T47D (cell line): ENCODE data around the gene GTF2I.
"Not testable (repeated sequence)": the region's sequence is repeated elsewhere in the genome, so short reads cannot be mapped to it uniquely, and the experiment has no call there.

Experiments used
- DNase-seq, 2 experiments: peaks; one replicate each; pipeline versions ENCODE4 v3.0.0 to v3.0.0-alpha.2; 2011 to 2012; ENCODE audit warnings: low read depth in 1 of 2, low spot score in 1 of 2
- JUND ChIP-seq: IDR thresholded peaks from 2 replicates; pipeline ENCODE4 v1.6.1; 2012; ENCODE audit warnings: low read depth
- in situ Hi-C: cut with HindIII; loops from 2 replicates; pipeline ENCODE4 v1.10.0; 2016; ENCODE audit warnings: low sequenced_read_pairs, low pct_unique_long_range_greater_than_20kb

GTF2I gene

GRCh38 chr7:74708569-74709275 lies 51.2 kb downstream of the GTF2I start:
- no peak for TF ChIP-seq JUND
- in situ Hi-C loops, result no loop called here
- DNase-seq, result no peak

- no peak for TF ChIP-seq JUND
- DNase-seq, result peak in 1 of 2 experiments; percentile 42
- in situ Hi-C loops, result no loop called here
These were observed 52.6 kb downstream of the GTF2I start for GRCh38 chr7:74709880-74710671.

GRCh38 chr7:74713567-74713966 lies 56.0 kb downstream of the GTF2I start:
- TF ChIP-seq JUND, result no peak
- in situ Hi-C loops, result no loop called here
- no peak for DNase-seq

- TF ChIP-seq JUND, result no peak
- in situ Hi-C loops, result no loop called here
- DNase-seq, result no peak
These were observed 60.4 kb downstream of the GTF2I start for GRCh38 chr7:74717889-74718288.

GRCh38 chr7:74718336-74718735 lies 60.8 kb downstream of the GTF2I start:
- in situ Hi-C loops, result no loop called here
- DNase-seq, result no peak
- no peak for TF ChIP-seq JUND

- in situ Hi-C loops, result no loop called here
- DNase-seq, result no peak
- TF ChIP-seq JUND, result no peak
These were observed 64.6 kb downstream of the GTF2I start for GRCh38 chr7:74722153-74722552.

GRCh38 chr7:74725840-74726239 lies 68.3 kb downstream of the GTF2I start:
- no peak for DNase-seq
- in situ Hi-C loops, result no loop called here
- TF ChIP-seq JUND, result no peak

GRCh38 chr7:74726309-74727101 lies 69.0 kb downstream of the GTF2I start:
- no peak for DNase-seq
- no peak for TF ChIP-seq JUND
- in situ Hi-C loops, result no loop called here

- DNase-seq, in situ Hi-C loops: not testable (repeated sequence)
These were observed 71.2 kb downstream of the GTF2I start for GRCh38 chr7:74728686-74729085.

- in situ Hi-C loops, DNase-seq: not testable (repeated sequence)
These were observed 72.7 kb downstream of the GTF2I start for GRCh38 chr7:74730186-74730585.

GRCh38 chr7:74739974-74740703 lies 82.6 kb downstream of the GTF2I start:
- DNase-seq, in situ Hi-C loops: not testable (repeated sequence)

GRCh38 chr7:74743936-74744557 lies 86.5 kb downstream of the GTF2I start:
- in situ Hi-C loops, DNase-seq: not testable (repeated sequence)

GRCh38 chr7:74753921-74754482 lies 96.5 kb downstream of the GTF2I start:
- in situ Hi-C loops, DNase-seq: not testable (repeated sequence)

- in situ Hi-C loops, result not testable (repeated sequence)
These were observed 99.2 kb downstream of the GTF2I start for GRCh38 chr7:74756673-74757072.

GRCh38 chr7:74758268-74758667 lies 100.8 kb downstream of the GTF2I start:
- in situ Hi-C loops, DNase-seq: not testable (repeated sequence)

More at GRCh38 chr7:74756673-74757072, 99.2 kb downstream of the GTF2I start:
- DNase-seq, result not testable (repeated sequence)

- in situ Hi-C loops, DNase-seq: not testable (repeated sequence)
These were observed 101.5 kb downstream of the GTF2I start for GRCh38 chr7:74758982-74759381.
